SK-N-MC (cell line): Measurements from ENCODE around the gene PRKN.

ENCODE experiments used
- EZH2 ChIP-seq: fragments of 200-600 bp; sonication (generic); IDR thresholded peaks from one replicate; pipeline ENCODE4 v1.6.1; 2017; ENCODE audit warnings: antibody characterized with exemption
- FOXP2 ChIP-seq: optimal IDR thresholded peaks from 2 replicates; pipeline ENCODE3; 2011; ENCODE audit warnings: mild to moderate bottlenecking, moderate library complexity; ENCODE audit not compliant: insufficient read depth; ENCODE audit errors: extremely low read length, control extremely low read depth
- POLR2AphosphoS5 ChIP-seq: IDR thresholded peaks from 2 replicates; pipeline ENCODE4 v1.6.1; 2012; ENCODE audit warnings: mild to moderate bottlenecking, low read depth, low read length, borderline replicate concordance

GRCh38 chr6:162403031-162403430 is 324.5 kb downstream of the PRKN start:
- TF ChIP-seq POLR2AphosphoS5 (no peak), EZH2 (no peak), FOXP2 (no peak)
